ENCODE measurements around the gene KIF3A.

KIF3A gene

DNA sequence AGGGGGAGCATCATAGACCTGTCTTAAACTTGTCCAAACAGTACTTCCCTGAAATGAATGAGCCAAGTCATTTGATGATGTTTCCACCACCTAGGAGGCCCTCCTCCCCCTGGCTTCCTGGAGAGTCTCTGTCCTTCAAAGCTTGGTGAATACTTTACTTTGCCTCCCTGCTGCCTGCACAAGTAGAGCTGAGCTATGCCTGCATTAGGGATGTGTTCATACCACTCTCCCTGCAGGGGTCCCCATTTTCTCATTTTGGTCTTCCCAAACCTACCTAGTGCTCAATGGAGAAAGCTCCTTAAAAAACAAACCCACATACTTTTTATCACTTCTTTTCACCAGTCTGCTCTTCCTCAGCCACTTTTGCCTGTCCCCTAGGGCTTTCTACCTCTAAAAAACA, 17.6 kb upstream of the KIF3A start:
- ChIA-PET CTCF (interaction anchor here (0.7 to 5.9 kb wide), 26 partner anchors 7 to 369 kb away, joined by 3 to 74 read pairs (median 4); partner anchors contain the start of genes IL13, KIF3A and SOWAHA), POLR2A (interaction anchor here (1.1 to 1.4 kb wide), 2 partner anchors 13 to 128 kb away, joined by 3 read pairs; no protein-coding TSS in a partner anchor)
- Histone ChIP-seq H3K27ac (ENCODE audit: insufficient read depth in 1 of 2, low read depth in 1 of 2, low read length in 2 of 2, poor library complexity in 1 of 2, severe bottlenecking in 2 of 2) (no peak overlapping the region), H3K4me1 (ENCODE audit: control extremely low read depth in 1 of 4, control insufficient read depth in 4 of 4, insufficient read depth in 4 of 4, low read length in 3 of 4) (no peaks in the 10 kb centered on the region), H3K27me3 (replicated peaks in 2 of 5; ENCODE audit: control insufficient read depth in 4 of 5, insufficient read depth in 5 of 5, low read length in 4 of 5) (peaks cover 0 to 12% (median 0%) of the 10 kb centered on the region in 5 experiments), H3K36me3 (ENCODE audit: control insufficient read depth in 4 of 4, insufficient read depth in 4 of 4, low read length in 3 of 4) (peaks cover 0 to under 1% (median 0%) of the 10 kb centered on the region in 4 experiments), H3K9me3 (ENCODE audit: control extremely low read depth in 1 of 5, control insufficient read depth in 4 of 5, insufficient read depth in 2 of 5, low read depth in 1 of 5, low read length in 4 of 5) (no peaks in the 10 kb centered on the region), H3K4me3 (ENCODE audit: control insufficient read depth in 1 of 7, extremely low read depth in 1 of 7, insufficient read depth in 4 of 7, low read depth in 2 of 7, low read length in 6 of 7) (no peak overlapping the region)
- peak; percentile 44 to 62 (median 51) for DNase-seq

DNA sequence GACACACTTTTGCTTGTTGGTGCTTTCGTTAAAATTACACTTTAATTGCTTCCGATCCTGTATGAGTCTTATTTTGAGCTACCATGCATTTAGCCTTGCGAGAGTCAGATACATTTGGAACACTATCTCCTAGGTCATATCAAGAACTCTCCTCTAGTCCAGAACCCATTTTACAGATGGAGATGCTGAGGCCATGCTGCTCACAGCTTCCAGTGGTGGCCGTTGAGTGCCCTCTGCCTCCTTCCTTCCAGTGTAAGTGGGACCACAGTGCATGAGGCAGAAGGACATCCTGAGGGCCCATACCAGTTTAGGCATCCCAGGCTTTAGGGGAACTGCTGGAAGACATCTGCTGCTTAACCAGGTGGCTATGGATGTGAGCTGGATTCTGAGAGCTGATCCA, 16.8 kb upstream of the KIF3A start:
- Histone ChIP-seq H3K27ac (ENCODE audit: insufficient read depth in 1 of 2, low read depth in 1 of 2, low read length in 2 of 2, poor library complexity in 1 of 2, severe bottlenecking in 2 of 2) (no peak overlapping the region), H3K36me3 (ENCODE audit: control insufficient read depth in 4 of 4, insufficient read depth in 4 of 4, low read length in 3 of 4) (no peaks in the 10 kb centered on the region), H3K4me3 (ENCODE audit: control insufficient read depth in 1 of 7, extremely low read depth in 1 of 7, insufficient read depth in 4 of 7, low read depth in 2 of 7, low read length in 6 of 7) (no peak overlapping the region), H3K27me3 (replicated peaks in 2 of 5; ENCODE audit: control insufficient read depth in 4 of 5, insufficient read depth in 5 of 5, low read length in 4 of 5) (peaks cover 0 to 19% (median 0%) of the 10 kb centered on the region in 5 experiments), H3K4me1 (ENCODE audit: control extremely low read depth in 1 of 4, control insufficient read depth in 4 of 4, insufficient read depth in 4 of 4, low read length in 3 of 4) (no peaks in the 10 kb centered on the region), H3K9me3 (ENCODE audit: control extremely low read depth in 1 of 5, control insufficient read depth in 4 of 5, insufficient read depth in 2 of 5, low read depth in 1 of 5, low read length in 4 of 5) (no peaks in the 10 kb centered on the region)
- DNase-seq = no peak
- 100% methylated on average over 3 of the region's 4 CpGs for WGBS (ENCODE audit: insufficient coverage)
- CTCF ChIA-PET = interaction anchor here (0.7 to 5.9 kb wide), 22 partner anchors 8 to 129 kb away, joined by 3 to 74 read pairs (median 4); partner anchors contain the start of genes IL13 and KIF3A
- POLR2A ChIA-PET = interaction anchor here (1.1 kb wide), 1 partner anchor 14 kb away, joined by 3 read pairs; no protein-coding TSS in a partner anchor

DNA sequence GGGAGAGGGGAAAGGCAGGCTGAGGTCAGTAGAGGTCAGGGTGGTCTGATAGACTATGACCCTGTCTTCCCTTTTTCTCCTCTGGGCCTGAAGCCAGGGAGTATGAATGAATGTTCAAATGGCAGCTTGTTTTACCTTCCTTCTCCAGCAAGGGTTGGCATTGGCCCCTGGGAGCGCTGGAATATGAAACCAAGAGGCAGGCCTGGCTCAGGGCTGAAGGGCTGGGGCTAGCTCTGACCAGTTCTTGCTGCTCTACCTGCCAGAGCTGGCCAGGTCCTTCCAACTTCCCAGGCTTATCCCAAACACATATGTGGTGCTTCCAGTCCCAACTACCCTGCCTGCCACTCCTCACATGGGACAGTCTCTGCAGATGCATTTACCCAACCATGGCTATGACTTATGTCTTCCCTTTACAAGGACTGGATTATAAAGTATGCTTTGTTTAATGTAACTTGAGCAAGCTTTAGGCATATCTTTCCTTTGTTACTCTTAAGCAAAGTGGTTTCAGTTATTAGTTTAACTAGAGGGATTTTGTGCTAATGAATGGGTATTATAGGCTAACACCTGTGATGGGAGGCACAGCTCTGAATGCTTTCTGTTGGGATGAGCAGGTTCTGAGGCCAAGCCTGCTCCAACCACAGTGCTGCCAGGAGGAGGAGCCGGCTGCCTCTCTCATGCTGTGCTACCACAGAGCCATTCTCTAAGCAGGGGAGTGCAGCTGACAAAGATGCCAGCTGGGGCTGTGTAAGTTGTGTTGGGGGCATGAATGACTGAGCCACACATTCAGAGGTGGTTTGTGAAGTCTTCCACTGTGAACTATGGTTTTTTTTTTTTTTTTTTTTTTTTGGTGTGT, 16.0 kb upstream of the KIF3A start:
- 100% methylated on average over 2 of the region's 2 CpGs for WGBS (ENCODE audit: insufficient coverage)
- Histone ChIP-seq H3K27me3 (replicated peaks in 2 of 5; ENCODE audit: control insufficient read depth in 4 of 5, insufficient read depth in 5 of 5, low read length in 4 of 5) (peaks cover 0 to 23% (median 5%) of the 10 kb centered on the region in 5 experiments), H3K4me1 (ENCODE audit: control extremely low read depth in 1 of 4, control insufficient read depth in 4 of 4, insufficient read depth in 4 of 4, low read length in 3 of 4) (no peaks in the 10 kb centered on the region), H3K36me3 (ENCODE audit: control insufficient read depth in 4 of 4, insufficient read depth in 4 of 4, low read length in 3 of 4) (no peaks in the 10 kb centered on the region), H3K27ac (ENCODE audit: insufficient read depth in 1 of 2, low read depth in 1 of 2, low read length in 2 of 2, poor library complexity in 1 of 2, severe bottlenecking in 2 of 2) (no peak overlapping the region), H3K9me3 (ENCODE audit: control extremely low read depth in 1 of 5, control insufficient read depth in 4 of 5, insufficient read depth in 2 of 5, low read depth in 1 of 5, low read length in 4 of 5) (no peaks in the 10 kb centered on the region), H3K4me3 (ENCODE audit: control insufficient read depth in 1 of 7, extremely low read depth in 1 of 7, insufficient read depth in 4 of 7, low read depth in 2 of 7, low read length in 6 of 7) (no peak overlapping the region)
- DNase-seq = no peak
- ChIA-PET CTCF (interaction anchor here (0.8 to 5.9 kb wide), 11 partner anchors 9 to 130 kb away, joined by 3 to 74 read pairs (median 7); no protein-coding TSS in a partner anchor), POLR2A (no interaction called here)

DNA sequence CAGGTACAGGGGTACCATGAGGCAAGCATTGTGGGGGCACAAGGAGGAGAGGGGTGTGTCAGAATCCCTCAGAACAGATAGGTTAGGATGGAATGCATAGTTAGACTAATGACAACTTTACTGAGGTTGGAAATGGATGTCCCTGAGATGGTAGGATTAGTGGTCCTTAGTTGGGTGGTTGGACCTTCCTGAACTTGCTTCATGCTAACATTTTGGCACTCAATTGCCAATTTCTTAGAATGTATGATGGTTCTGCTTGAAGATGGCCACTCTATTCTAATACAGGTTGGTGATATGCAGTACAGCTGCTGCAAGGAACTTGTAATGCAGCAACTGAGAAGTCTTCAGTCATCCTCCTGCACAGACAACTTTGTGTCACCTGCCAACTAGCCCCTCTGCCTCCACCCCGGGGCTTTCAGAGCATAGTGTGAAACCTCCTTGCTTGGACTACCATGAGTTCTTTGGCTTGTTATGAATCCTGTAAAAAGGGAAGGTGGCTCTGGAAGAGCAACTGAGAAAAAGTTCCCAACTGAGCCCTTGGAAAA, 15.3 kb upstream of the KIF3A start:
- no peak for DNase-seq
- Histone ChIP-seq H3K4me3 (ENCODE audit: control insufficient read depth in 1 of 7, extremely low read depth in 1 of 7, insufficient read depth in 4 of 7, low read depth in 2 of 7, low read length in 6 of 7) (no peak overlapping the region), H3K27me3 (replicated peaks in 2 of 5; ENCODE audit: control insufficient read depth in 4 of 5, insufficient read depth in 5 of 5, low read length in 4 of 5) (peaks cover 0 to 26% (median 12%) of the 10 kb centered on the region in 5 experiments), H3K4me1 (ENCODE audit: control extremely low read depth in 1 of 4, control insufficient read depth in 4 of 4, insufficient read depth in 4 of 4, low read length in 3 of 4) (peaks cover 0 to 1% (median under 1%) of the 10 kb centered on the region in 4 experiments), H3K36me3 (ENCODE audit: control insufficient read depth in 4 of 4, insufficient read depth in 4 of 4, low read length in 3 of 4) (no peaks in the 10 kb centered on the region), H3K27ac (ENCODE audit: insufficient read depth in 1 of 2, low read depth in 1 of 2, low read length in 2 of 2, poor library complexity in 1 of 2, severe bottlenecking in 2 of 2) (no peak overlapping the region), H3K9me3 (ENCODE audit: control extremely low read depth in 1 of 5, control insufficient read depth in 4 of 5, insufficient read depth in 2 of 5, low read depth in 1 of 5, low read length in 4 of 5) (no peaks in the 10 kb centered on the region)
- POLR2A ChIA-PET = no interaction called here
- CTCF ChIA-PET = interaction anchor here (1.0 to 5.9 kb wide), 11 partner anchors 10 to 68 kb away, joined by 3 to 74 read pairs (median 6); no protein-coding TSS in a partner anchor
- WGBS (ENCODE audit: insufficient coverage) = 100% methylated on average over 1 of the region's 1 CpG

DNA sequence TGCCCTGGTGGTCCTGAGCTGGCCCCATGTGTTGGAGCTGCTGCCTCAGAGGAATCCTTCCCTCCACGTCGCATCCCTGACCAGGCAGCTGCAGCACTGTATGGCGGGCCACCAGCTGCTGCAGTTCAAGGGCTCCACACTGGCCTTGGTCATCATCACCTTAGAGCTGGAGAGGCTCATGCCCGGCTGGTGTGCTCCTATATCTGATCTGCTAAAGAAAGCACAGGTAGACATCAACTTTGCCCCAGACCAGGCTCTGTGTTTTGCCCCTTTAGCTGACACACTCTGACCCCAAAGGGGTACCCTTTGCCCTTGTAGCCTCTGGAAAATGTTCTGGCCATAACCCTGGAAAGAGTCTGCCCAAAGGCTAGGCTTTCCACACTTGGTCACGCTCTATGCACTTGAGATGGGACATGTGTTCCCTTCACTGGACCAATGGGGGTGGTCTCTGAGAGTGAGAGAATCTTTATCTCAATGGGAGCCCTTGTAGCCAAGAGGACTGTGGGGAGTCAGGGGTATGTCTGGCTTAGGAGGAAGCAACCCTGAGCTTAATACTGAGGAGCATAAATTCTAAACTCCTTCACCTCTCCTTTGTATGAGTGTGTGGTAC, 14.7 kb upstream of the KIF3A start:
- CTCF ChIA-PET = interaction anchor here (1.0 to 4.6 kb wide), 7 partner anchors 14 to 365 kb away, joined by 3 to 16 read pairs (median 4); no protein-coding TSS in a partner anchor
- POLR2A ChIA-PET = no interaction called here
- WGBS (ENCODE audit: insufficient coverage) = 97% methylated on average over 4 of the region's 5 CpGs
- Histone ChIP-seq H3K9me3 (ENCODE audit: control extremely low read depth in 1 of 5, control insufficient read depth in 4 of 5, insufficient read depth in 2 of 5, low read depth in 1 of 5, low read length in 4 of 5) (no peaks in the 10 kb centered on the region), H3K27me3 (replicated peaks in 2 of 5; ENCODE audit: control insufficient read depth in 4 of 5, insufficient read depth in 5 of 5, low read length in 4 of 5) (peaks cover 0 to 26% (median 18%) of the 10 kb centered on the region in 5 experiments), H3K27ac (ENCODE audit: insufficient read depth in 1 of 2, low read depth in 1 of 2, low read length in 2 of 2, poor library complexity in 1 of 2, severe bottlenecking in 2 of 2) (no peak overlapping the region), H3K36me3 (ENCODE audit: control insufficient read depth in 4 of 4, insufficient read depth in 4 of 4, low read length in 3 of 4) (no peaks in the 10 kb centered on the region), H3K4me1 (ENCODE audit: control extremely low read depth in 1 of 4, control insufficient read depth in 4 of 4, insufficient read depth in 4 of 4, low read length in 3 of 4) (peaks cover 0 to 7% (median 5%) of the 10 kb centered on the region in 4 experiments), H3K4me3 (ENCODE audit: control insufficient read depth in 1 of 7, extremely low read depth in 1 of 7, insufficient read depth in 4 of 7, low read depth in 2 of 7, low read length in 6 of 7) (no peak overlapping the region)
- DNase-seq = no peak

DNA sequence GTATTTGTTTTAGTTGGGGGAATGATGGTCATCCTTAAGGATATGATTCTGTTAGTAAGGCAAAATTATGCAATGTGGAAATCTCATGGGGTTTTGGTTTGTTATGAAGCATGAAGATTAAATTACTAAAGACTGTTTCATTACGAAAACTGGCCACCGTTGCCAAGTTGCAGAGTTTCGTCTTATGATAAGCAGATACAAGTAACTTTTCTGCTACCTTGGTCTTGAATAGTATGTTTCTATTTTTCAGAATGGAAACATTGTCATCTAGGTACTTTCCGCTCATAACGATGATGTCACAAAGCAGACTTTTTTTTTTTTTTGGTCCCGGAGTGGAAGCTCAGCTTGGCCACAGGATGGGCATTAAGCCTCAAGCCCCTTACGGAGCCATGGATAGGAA, 14.1 kb upstream of the KIF3A start:
- Histone ChIP-seq H3K4me1 (ENCODE audit: control extremely low read depth in 1 of 4, control insufficient read depth in 4 of 4, insufficient read depth in 4 of 4, low read length in 3 of 4) (peaks cover 0 to 12% (median 10%) of the 10 kb centered on the region in 4 experiments), H3K4me3 (ENCODE audit: control insufficient read depth in 1 of 7, extremely low read depth in 1 of 7, insufficient read depth in 4 of 7, low read depth in 2 of 7, low read length in 6 of 7) (no peak overlapping the region), H3K36me3 (ENCODE audit: control insufficient read depth in 4 of 4, insufficient read depth in 4 of 4, low read length in 3 of 4) (no peaks in the 10 kb centered on the region), H3K27me3 (replicated peaks in 2 of 5; ENCODE audit: control insufficient read depth in 4 of 5, insufficient read depth in 5 of 5, low read length in 4 of 5) (peaks cover 0 to 29% (median 24%) of the 10 kb centered on the region in 5 experiments), H3K9me3 (ENCODE audit: control extremely low read depth in 1 of 5, control insufficient read depth in 4 of 5, insufficient read depth in 2 of 5, low read depth in 1 of 5, low read length in 4 of 5) (no peaks in the 10 kb centered on the region), H3K27ac (ENCODE audit: insufficient read depth in 1 of 2, low read depth in 1 of 2, low read length in 2 of 2, poor library complexity in 1 of 2, severe bottlenecking in 2 of 2) (no peak overlapping the region)
- CTCF ChIA-PET = interaction anchor here (1.0 to 4.6 kb wide), 6 partner anchors 14 to 365 kb away, joined by 3 to 16 read pairs (median 4); partner anchors contain the start of gene KIF3A
- WGBS (ENCODE audit: insufficient coverage) = 93% methylated on average over 5 of the region's 7 CpGs
- peak in 2 of 3 donors; percentile 36 to 42 for DNase-seq
- POLR2A ChIA-PET = no interaction called here

Measured in common myeloid progenitor, CD34-positive (primary cell).